Keratinocyte (primary cell): ENCODE measurements around the gene DIAPH3. TPM values are rescaled to one million over a fixed set of nuclear protein-coding genes. Genes with fewer than 3 reads are reported as not detected.

Source experiments
- DNase-seq: peaks from one replicate; pipeline ENCODE4 v3.0.0-alpha.2; 2011; ENCODE audit warnings: low read depth, missing footprints, low spot score
- FAIRE-seq: peaks from 2 replicates; lab custom pipeline; 2011; peaks lifted over from hg19 to GRCh38; lab: Jason Lieb, UNC
- H2AFZ ChIP-seq: 2 replicates; pipeline ENCODE4 v1.6.0; 2012; ENCODE audit warnings: low read length, control low read depth, inconsistent platforms; ENCODE audit not compliant: control insufficient read depth
- H3K27ac ChIP-seq: 2 replicates; pipeline ENCODE4 v1.5.1; 2011; ENCODE audit warnings: low read length; ENCODE audit not compliant: control insufficient read depth, insufficient read depth
- H3K27me3 ChIP-seq: 3 replicates; pipeline ENCODE4 v1.6.0; 2011; ENCODE audit warnings: low read length; ENCODE audit not compliant: control insufficient read depth, insufficient read depth; ENCODE audit errors: extremely low read depth
- H3K36me3 ChIP-seq, 2 experiments: 2 replicates in 1 of 2; 3 replicates in 1 of 2; pipeline ENCODE4 v1.5.1; 2011; ENCODE audit warnings: low read length in 2 of 2, mild to moderate bottlenecking in 1 of 2; ENCODE audit not compliant: control insufficient read depth in 2 of 2, insufficient read depth in 2 of 2; ENCODE audit errors: extremely low read depth in 1 of 2
- H3K4me1 ChIP-seq: 3 replicates; pipeline ENCODE4 v1.5.1; 2011; ENCODE audit warnings: low read length; ENCODE audit not compliant: control insufficient read depth, insufficient read depth; ENCODE audit errors: extremely low read depth
- H3K4me2 ChIP-seq: 3 replicates; pipeline ENCODE4 v1.6.0; 2011; ENCODE audit warnings: low read depth, low read length; ENCODE audit not compliant: control insufficient read depth, insufficient read depth; ENCODE audit errors: extremely low read depth
- H3K4me3 ChIP-seq, 3 experiments: fragments of 200-600 bp in 1 of 3; sonication (generic) in 1 of 3; 2 replicates in 2 of 3; 3 replicates in 1 of 3; pipeline ENCODE4 v1.5.1; 2011 to 2016; ENCODE audit warnings: low read length in 3 of 3, mild to moderate bottlenecking in 3 of 3, control low read depth in 2 of 3, inconsistent platforms in 1 of 3, low read depth in 1 of 3, mixed read lengths in 1 of 3, mixed run types in 1 of 3, moderate library complexity in 1 of 3; ENCODE audit not compliant: control insufficient read depth in 2 of 3, insufficient read depth in 2 of 3; ENCODE audit errors: extremely low read depth in 1 of 3
- H3K79me2 ChIP-seq: 2 replicates; pipeline ENCODE4 v1.6.0; 2012; ENCODE audit warnings: low read length; ENCODE audit not compliant: control insufficient read depth, insufficient read depth
- H3K9ac ChIP-seq: 3 replicates; pipeline ENCODE4 v1.6.0; 2011; ENCODE audit warnings: low read length; ENCODE audit not compliant: control insufficient read depth, insufficient read depth; ENCODE audit errors: extremely low read depth
- H3K9me1 ChIP-seq: 3 replicates; pipeline ENCODE4 v1.6.0; 2011; ENCODE audit warnings: low read length; ENCODE audit not compliant: control insufficient read depth, insufficient read depth; ENCODE audit errors: extremely low read depth
- H3K9me3 ChIP-seq: 2 replicates; pipeline ENCODE4 v1.5.1; 2012; ENCODE audit warnings: low read depth, low read length; ENCODE audit not compliant: control insufficient read depth
- H4K20me1 ChIP-seq: 3 replicates; pipeline ENCODE4 v1.6.0; 2011; ENCODE audit warnings: low read length; ENCODE audit not compliant: control insufficient read depth, insufficient read depth; ENCODE audit errors: extremely low read depth
- CTCF ChIP-seq, 3 experiments: IDR thresholded peaks in 1 of 3; conservative IDR thresholded peaks in 1 of 3; optimal IDR thresholded peaks in 1 of 3; 2 replicates in 2 of 3; 3 replicates in 1 of 3; pipeline versions ENCODE3 to v1.5.1; 2011; ENCODE audit warnings: low read length in 3 of 3, mild to moderate bottlenecking in 3 of 3, moderate library complexity in 2 of 3, control low read depth in 1 of 3, inconsistent platforms in 1 of 3; ENCODE audit not compliant: insufficient read depth in 2 of 3; ENCODE audit errors: extremely low read depth in 1 of 3
- EZH2 ChIP-seq: IDR thresholded peaks from one replicate; pipeline ENCODE4 v1.6.1; 2012; ENCODE audit warnings: inconsistent platforms, mild to moderate bottlenecking, low read length, moderate library complexity
- dilution Hi-C: fragments of 300-500 bp; cut with MboI; formaldehyde crosslinking; loops from one replicate; pipeline ENCODE4 v1.7.0; 2020; ENCODE audit warnings: low sequenced_read_pairs; ENCODE audit not compliant: extremely low pct_ligation_motif_present
- polyA plus RNA-seq, 5 experiments: library from polyadenylated mRNA; depleted of rRNA in 3 of 5; stranded (reverse) in 3 of 5; stranded (forward) in 1 of 5; unstranded in 1 of 5; fragments of >200 nt; gene quantifications; 1 replicate in 1 of 5; 2 replicates in 3 of 5; 3 replicates in 1 of 5; pipeline versions ENCODE4 v1.2.1 to v1.2.3, GENCODE V29; 2011 to 2012; ENCODE audit warnings: missing spikeins in 2 of 5, low read depth in 1 of 5, low replicate concordance in 1 of 5

DIAPH3 gene
- polyA plus RNA-seq, 1 donor (not counting 4 experiments of a cell fraction or from before 2014, with no cell fraction given) = 9.0 TPM

- dilution Hi-C loops = no loop called here
- Histone ChIP-seq H3K4me1 (no peaks in the 10 kb centered on the region), H3K9ac (no peak overlapping the region), H3K4me3 (no peak overlapping the region), H3K79me2 (no peaks in the 10 kb centered on the region), H3K27ac (no peak overlapping the region), H3K4me2 (no peak overlapping the region), H4K20me1 (no peaks in the 10 kb centered on the region), H3K27me3 (no peaks in the 10 kb centered on the region), H3K9me3 (no peaks in the 10 kb centered on the region), H2AFZ (no peak overlapping the region), H3K9me1 (no peaks in the 10 kb centered on the region), H3K36me3 (no peaks in the 10 kb centered on the region)
- TF ChIP-seq CTCF (optimal IDR thresholded peaks at IDR 0.05 in 1 of 3, IDR thresholded peaks at IDR 0.05 in 1 of 3, conservative IDR thresholded peaks at IDR 0.05 in 1 of 3; ENCODE audit: extremely low read depth in 1 of 3, insufficient read depth in 2 of 3, low read length in 3 of 3) = no peak
- TF ChIP-seq EZH2 = no peak
- DNase-seq = no peak
- no peak for FAIRE-seq
These were observed 298.3 kb downstream of the DIAPH3 start for GRCh38 chr13:59865398-59865797.

DNA sequence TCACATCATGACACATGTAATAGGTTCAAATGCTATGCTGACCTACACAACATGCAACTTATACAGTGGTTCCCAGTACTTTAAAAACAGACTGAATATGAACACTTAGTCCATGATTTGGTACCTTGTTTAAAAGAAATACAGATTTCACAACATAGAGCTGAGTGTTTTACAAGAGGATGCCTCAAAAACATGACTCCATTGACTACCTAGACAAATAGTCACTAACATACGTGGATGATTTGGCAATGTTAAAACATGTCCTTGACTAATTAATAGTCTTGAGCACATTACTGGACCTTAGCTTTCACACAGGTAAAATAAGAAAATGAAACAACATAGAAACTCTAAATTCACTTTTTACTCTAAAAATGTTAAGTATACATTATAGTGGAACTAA is 300.1 kb downstream of the DIAPH3 start:
- no peak for FAIRE-seq
- H3K4me2 ChIP-seq = no peak overlapping the region
- no peak for TF ChIP-seq CTCF (optimal IDR thresholded peaks at IDR 0.05 in 1 of 3, IDR thresholded peaks at IDR 0.05 in 1 of 3, conservative IDR thresholded peaks at IDR 0.05 in 1 of 3; ENCODE audit: extremely low read depth in 1 of 3, insufficient read depth in 2 of 3, low read length in 3 of 3)
- TF ChIP-seq EZH2 = no peak
- H3K9me1 ChIP-seq = no peaks in the 10 kb centered on the region
- dilution Hi-C loops = no loop called here
- no peaks in the 10 kb centered on the region for H3K79me2 ChIP-seq
- H3K9me3 ChIP-seq = no peaks in the 10 kb centered on the region
- no peaks in the 10 kb centered on the region for H3K27me3 ChIP-seq
- H3K9ac ChIP-seq = no peak overlapping the region
- no peak overlapping the region for H3K27ac ChIP-seq
- H4K20me1 ChIP-seq = no peaks in the 10 kb centered on the region
- H3K36me3 ChIP-seq = no peaks in the 10 kb centered on the region
- H3K4me3 ChIP-seq = no peak overlapping the region
- H2AFZ ChIP-seq = no peak overlapping the region
- DNase-seq = no peak
- no peaks in the 10 kb centered on the region for H3K4me1 ChIP-seq
